HEK293T (cell line): ENCODE measurements around the gene TPP2.

ENCODE experiments used
- BHLHE40 ChIP-seq: fragments of 450-650 bp; IDR thresholded peaks from 2 replicates; pipeline ENCODE4 v1.6.1; 2016; ENCODE audit warnings: mild to moderate bottlenecking, moderate library complexity, borderline replicate concordance
- CTBP1 ChIP-seq: fragments of 450-650 bp; IDR thresholded peaks from 2 replicates; pipeline ENCODE4 v1.6.1; 2016; ENCODE audit warnings: borderline replicate concordance
- ELF4 ChIP-seq: fragments of 450-650 bp; IDR thresholded peaks from 2 replicates; pipeline ENCODE4 v1.6.1; 2017; ENCODE audit warnings: antibody characterized with exemption
- FOXA1 ChIP-seq: fragments of 450-650 bp; IDR thresholded peaks from 2 replicates; pipeline ENCODE4 v1.6.1; 2016; ENCODE audit warnings: mild to moderate bottlenecking
- FOXM1 ChIP-seq: fragments of 450-650 bp; IDR thresholded peaks from 2 replicates; pipeline ENCODE4 v1.6.1; 2017; ENCODE audit warnings: mild to moderate bottlenecking, borderline replicate concordance
- HDGF ChIP-seq: fragments of 450-650 bp; IDR thresholded peaks from 2 replicates; pipeline ENCODE4 v1.6.1; 2017; ENCODE audit warnings: antibody characterized with exemption, borderline replicate concordance
- NFRKB ChIP-seq: fragments of 450-650 bp; IDR thresholded peaks from 2 replicates; pipeline ENCODE4 v1.6.1; 2016; ENCODE audit warnings: mild to moderate bottlenecking, moderate library complexity
- SUZ12 ChIP-seq: fragments of 450-650 bp; IDR thresholded peaks from 2 replicates; pipeline ENCODE4 v1.6.1; 2016; ENCODE audit warnings: mild to moderate bottlenecking
- ZNF384 ChIP-seq: fragments of 450-650 bp; IDR thresholded peaks from 2 replicates; pipeline ENCODE4 v1.6.1; 2016

DNA sequence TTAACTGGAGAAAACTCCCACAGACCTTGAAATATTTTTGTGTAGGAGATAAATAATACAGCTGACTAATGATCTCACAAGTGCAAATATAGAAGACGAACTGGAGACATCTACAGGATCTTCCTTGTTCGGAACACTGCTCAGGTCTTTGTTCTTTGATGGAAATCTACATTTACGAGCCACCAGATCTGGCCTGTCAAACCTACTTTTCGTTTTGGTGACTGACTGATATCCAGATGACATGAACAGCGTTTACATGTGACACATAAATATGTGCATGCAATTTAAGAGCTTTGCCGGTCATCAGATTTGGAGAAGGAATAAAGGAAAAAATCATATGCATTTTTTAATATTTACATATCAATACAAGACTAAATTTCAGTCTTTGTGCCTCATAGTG, 24.5 kb upstream of the TPP2 start:
- TF ChIP-seq FOXA1 (no peak), HDGF (no peak), FOXM1 (no peak), SUZ12 (no peak), BHLHE40 (no peak), ZNF384 (no peak), CTBP1 (no peak), ELF4 (no peak), NFRKB (no peak)
